Neural progenitor cell (in vitro differentiated cells): ENCODE results near the gene SSBP2. TPM values are rescaled to one million over a fixed set of nuclear protein-coding genes. Genes with fewer than 3 reads are reported as not detected.
"Not testable (repeated sequence)": the region's sequence is repeated elsewhere in the genome, so short reads cannot be mapped to it uniquely, and the experiment has no call there.

Source experiments
- DNase-seq: peaks from one replicate; pipeline ENCODE4 v3.0.0-alpha.2; 2016; ENCODE audit warnings: low spot score
- H2AFZ ChIP-seq: fragments of 200-600 bp; sonication (generic); replicated peaks from 2 replicates; pipeline ENCODE4 v1.6.1; 2016; ENCODE audit warnings: antibody characterized with exemption
- H3F3A ChIP-seq: fragments of 200-600 bp; sonication (generic); 2 replicates; pipeline ENCODE4 v1.6.1; 2016; ENCODE audit warnings: antibody characterized with exemption, low read depth
- H3K27ac ChIP-seq: fragments of 200-600 bp; sonication (generic); 2 replicates; pipeline ENCODE4 v1.5.1; 2016; ENCODE audit warnings: mild to moderate bottlenecking
- H3K27me3 ChIP-seq: fragments of 200-600 bp; sonication (generic); 2 replicates; pipeline ENCODE4 v1.6.1; 2016; ENCODE audit warnings: mild to moderate bottlenecking, moderate library complexity
- H3K36me3 ChIP-seq: fragments of 200-600 bp; sonication (generic); 2 replicates; pipeline ENCODE4 v1.5.1; 2016
- H3K4me1 ChIP-seq: fragments of 200-600 bp; sonication (generic); 2 replicates; pipeline ENCODE4 v1.6.1; 2016; ENCODE audit warnings: mixed run types
- H3K4me2 ChIP-seq: fragments of 200-600 bp; sonication (generic); 2 replicates; pipeline ENCODE4 v1.6.1; 2016
- H3K4me3 ChIP-seq: fragments of 200-600 bp; sonication (generic); 2 replicates; pipeline ENCODE4 v1.5.1; 2016
- H3K79me2 ChIP-seq: fragments of 200-600 bp; sonication (generic); 2 replicates; pipeline ENCODE4 v1.6.1; 2016; ENCODE audit warnings: low read depth
- H3K9ac ChIP-seq: fragments of 200-600 bp; sonication (generic); 2 replicates; pipeline ENCODE4 v1.6.1; 2016
- H3K9me3 ChIP-seq: fragments of 200-600 bp; sonication (generic); 2 replicates; pipeline ENCODE4 v1.5.1; 2016; ENCODE audit warnings: low read depth
- H4K20me1 ChIP-seq: fragments of 200-600 bp; sonication (generic); 2 replicates; pipeline ENCODE4 v1.6.1; 2016; ENCODE audit warnings: low read depth
- H3K27ac Mint-ChIP-seq: 3 replicates; pipeline ENCODE4 v1.8.0; 2021; ENCODE audit warnings: mixed read lengths
- H3K27me3 Mint-ChIP-seq: 2 replicates; pipeline ENCODE4 v1.8.0; 2022; ENCODE audit warnings: low read depth, mild to moderate bottlenecking, inconsistent platforms, moderate library complexity, mixed read lengths; ENCODE audit not compliant: insufficient read depth
- H3K36me3 Mint-ChIP-seq: 3 replicates; pipeline ENCODE4 v1.8.0; 2021; ENCODE audit warnings: mixed read lengths
- H3K4me1 Mint-ChIP-seq: 3 replicates; pipeline ENCODE4 v1.8.0; 2021; ENCODE audit warnings: mixed read lengths
- H3K4me3 Mint-ChIP-seq: 3 replicates; pipeline ENCODE4 v1.8.0; 2021; ENCODE audit warnings: mild to moderate bottlenecking, moderate library complexity, mixed read lengths
- H3K9me3 Mint-ChIP-seq: 3 replicates; pipeline ENCODE4 v1.8.0; 2020; ENCODE audit warnings: mixed read lengths
- CTCF ChIP-seq: fragments of 200-600 bp; sonication (generic); IDR thresholded peaks from 2 replicates; pipeline ENCODE4 v1.5.1; 2017; ENCODE audit warnings: antibody characterized with exemption, mild to moderate bottlenecking
- EZH2 ChIP-seq: fragments of 200-600 bp; sonication (generic); IDR thresholded peaks from 2 replicates; pipeline ENCODE4 v1.6.1; 2017; ENCODE audit warnings: antibody characterized with exemption, mild to moderate bottlenecking, moderate library complexity
- EZH2phosphoT487 ChIP-seq: fragments of 200-600 bp; sonication (generic); IDR thresholded peaks from 2 replicates; pipeline ENCODE4 v1.6.1; 2017; ENCODE audit warnings: antibody characterized with exemption
- total RNA-seq: library from RNA; depleted of rRNA; stranded (reverse); fragments of >200 nt; gene quantifications from 2 replicates; pipeline ENCODE4 v1.2.3, GENCODE V29; 2015; ENCODE audit warnings: low replicate concordance

SSBP2 gene
- total RNA-seq, 1 donor from 2014 or later = 175 TPM

DNA sequence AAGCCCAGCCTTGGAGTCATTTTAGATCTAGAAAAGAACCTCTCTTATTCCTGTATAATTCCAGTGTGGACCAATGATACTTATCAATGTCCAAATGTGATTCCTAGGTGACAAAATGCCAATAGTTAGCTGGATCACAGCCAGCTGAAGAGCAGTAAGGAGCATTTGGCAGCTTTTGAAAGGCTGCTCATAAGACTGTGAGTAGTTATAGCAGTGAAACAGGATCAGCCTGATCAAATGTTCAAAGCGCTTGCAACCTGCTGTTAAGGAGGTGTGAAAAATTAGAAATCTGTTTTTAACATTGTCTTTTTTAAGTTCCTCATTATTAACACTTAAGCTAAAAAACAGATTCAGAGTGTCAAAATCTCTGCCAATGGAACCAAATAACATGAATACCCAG, 85.1 kb downstream of the SSBP2 start:
- peaks cover 24% of the 10 kb centered on the region for H3K36me3 Mint-ChIP-seq
- peaks cover 13% of the 10 kb centered on the region for H3K9me3 Mint-ChIP-seq
- H3K79me2 ChIP-seq = peaks cover 93% of the 10 kb centered on the region

DNA sequence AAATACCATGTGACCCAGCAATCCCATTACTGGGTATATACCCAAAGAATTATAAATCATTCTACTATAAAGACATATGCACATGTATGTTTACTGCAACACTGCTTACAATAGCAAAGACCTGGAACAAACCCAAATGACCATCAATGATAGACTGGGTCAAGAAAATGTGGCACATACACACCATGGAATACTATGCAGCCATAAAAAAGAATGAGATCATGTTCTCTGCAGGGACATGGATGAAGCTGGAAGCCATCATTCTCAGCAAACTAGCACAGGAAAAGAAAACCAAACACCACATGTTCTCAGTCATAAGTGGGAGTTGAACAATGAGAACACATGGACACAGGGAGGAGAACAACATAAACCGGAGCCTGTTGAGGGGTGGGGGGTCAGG, 90.3 kb downstream of the SSBP2 start:
- H3K4me3 ChIP-seq, H3K27me3 Mint-ChIP-seq, H3K36me3 ChIP-seq, H3K4me3 Mint-ChIP-seq, DNase-seq, H3F3A ChIP-seq, H3K4me2 ChIP-seq, H2AFZ ChIP-seq, H3K4me1 ChIP-seq, H3K9ac ChIP-seq, H3K27me3 ChIP-seq, H3K4me1 Mint-ChIP-seq, H3K27ac Mint-ChIP-seq, H3K27ac ChIP-seq, H3K9me3 ChIP-seq: not testable (repeated sequence)
- Mint-ChIP-seq H3K36me3 (peaks cover 45% of the 10 kb centered on the region), H3K9me3 (peaks cover 38% of the 10 kb centered on the region)
- Histone ChIP-seq H4K20me1 (peaks cover 40% of the 10 kb centered on the region), H3K79me2 (peaks cover 93% of the 10 kb centered on the region)

More for the DNA sequence above, 85.1 kb downstream of the SSBP2 start:
- Histone ChIP-seq H3K9ac (no peak overlapping the region), H3K36me3 (no peaks in the 10 kb centered on the region), H3K4me1 (peaks cover 5% of the 10 kb centered on the region), H3K9me3 (no peaks in the 10 kb centered on the region), H3K27me3 (no peaks in the 10 kb centered on the region), H3K4me2 (no peak overlapping the region), H3K27ac (no peak overlapping the region), H4K20me1 (peaks cover 54% of the 10 kb centered on the region), H3K4me3 (no peak overlapping the region), H2AFZ (no peak overlapping the region), H3F3A (no peaks in the 10 kb centered on the region)
- H3K27ac Mint-ChIP-seq = no peak overlapping the region
- no peaks in the 10 kb centered on the region for H3K4me1 Mint-ChIP-seq
- H3K4me3 Mint-ChIP-seq = no peak overlapping the region
- TF ChIP-seq EZH2phosphoT487 (no peak), EZH2 (no peak), CTCF (no peak)
- no peak for DNase-seq
- H3K27me3 Mint-ChIP-seq = no peaks in the 10 kb centered on the region

- Histone ChIP-seq H3K36me3 (no peaks in the 10 kb centered on the region), H3K79me2 (peaks cover 94% of the 10 kb centered on the region), H3K4me1 (no peaks in the 10 kb centered on the region), H3K9me3 (no peaks in the 10 kb centered on the region), H3K4me3 (no peak overlapping the region), H3K27me3 (no peaks in the 10 kb centered on the region), H3F3A (no peaks in the 10 kb centered on the region), H2AFZ (no peak overlapping the region), H4K20me1 (peaks cover 37% of the 10 kb centered on the region), H3K27ac (no peak overlapping the region), H3K4me2 (no peak overlapping the region), H3K9ac (no peak overlapping the region)
- H3K9me3 Mint-ChIP-seq = peaks cover 36% of the 10 kb centered on the region
- no peaks in the 10 kb centered on the region for H3K4me1 Mint-ChIP-seq
- H3K36me3 Mint-ChIP-seq = peaks cover 48% of the 10 kb centered on the region
- H3K4me3 Mint-ChIP-seq = no peak overlapping the region
- DNase-seq = no peak
- TF ChIP-seq EZH2 = no peak
- TF ChIP-seq EZH2phosphoT487 = no peak
- H3K27me3 Mint-ChIP-seq = no peaks in the 10 kb centered on the region
- no peak overlapping the region for H3K27ac Mint-ChIP-seq
Observed at GRCh38 chr5:81657386-81657785, 93.5 kb downstream of the SSBP2 start.

DNA sequence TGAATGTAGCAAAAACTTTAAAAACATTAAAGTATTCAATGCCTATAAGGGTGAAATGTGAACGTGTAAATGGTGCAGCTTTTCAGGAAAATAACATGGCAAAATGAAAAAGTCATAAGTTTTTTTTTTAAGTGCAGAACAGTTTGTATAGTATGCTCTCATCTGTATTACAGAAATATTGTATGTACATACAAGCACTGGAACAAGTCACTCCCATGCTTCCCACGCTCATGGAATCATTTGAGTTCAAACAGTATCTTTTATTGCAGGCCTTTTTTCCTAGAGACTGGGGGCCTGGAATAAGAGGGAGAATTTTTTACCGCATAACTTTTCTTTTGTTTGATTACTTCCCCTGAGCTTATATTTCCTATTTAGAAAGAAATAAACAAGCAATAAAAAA, 94.1 kb downstream of the SSBP2 start:
- Histone ChIP-seq H4K20me1 (peaks cover 37% of the 10 kb centered on the region), H3K79me2 (peaks cover 92% of the 10 kb centered on the region), H3K9ac (no peak overlapping the region), H3K9me3 (no peaks in the 10 kb centered on the region), H3K4me3 (no peak overlapping the region), H3F3A (no peaks in the 10 kb centered on the region), H3K27me3 (no peaks in the 10 kb centered on the region), H3K27ac (no peak overlapping the region), H3K4me1 (no peaks in the 10 kb centered on the region), H3K36me3 (no peaks in the 10 kb centered on the region), H3K4me2 (no peak overlapping the region), H2AFZ (no peak overlapping the region)
- Mint-ChIP-seq H3K4me3 (no peak overlapping the region), H3K27me3 (no peaks in the 10 kb centered on the region), H3K4me1 (no peaks in the 10 kb centered on the region), H3K36me3 (peaks cover 52% of the 10 kb centered on the region), H3K27ac (no peak overlapping the region), H3K9me3 (peaks cover 34% of the 10 kb centered on the region)
- no peak for TF ChIP-seq CTCF
- TF ChIP-seq EZH2 = no peak
- no peak for TF ChIP-seq EZH2phosphoT487
- DNase-seq = no peak
